H1 (cell line): ENCODE measurements around the gene CRY1. TPM values are rescaled to one million over a fixed set of nuclear protein-coding genes. Genes with fewer than 3 reads are reported as not detected.

Experiments used
- CTCF ChIA-PET: fragments of 300-600 bp; sonication (Branson Sonifier 250); formaldehyde crosslinking; loops from one replicate; lab custom pipeline; 2021; ENCODE audit not compliant: partially characterized antibody; lab: Charles Lee
- POLR2A ChIA-PET: fragments of 300-600 bp; sonication (Branson Sonifier 250); formaldehyde crosslinking; loops from one replicate; lab custom pipeline; 2021; ENCODE audit warnings: inconsistent platforms; ENCODE audit not compliant: partially characterized antibody; lab: Charles Lee
- DNase-seq, 2 experiments: peaks; one replicate each; pipeline versions ENCODE4 v3.0.0 to v3.0.0-alpha.2; 2010 to 2022; ENCODE audit warnings: low spot score in 2 of 2, low read depth in 1 of 2, mixed read lengths in 1 of 2
- FAIRE-seq: peaks from 2 replicates; lab custom pipeline; 2011; peaks lifted over from hg19 to GRCh38; lab: Jason Lieb, UNC
- H2AFZ ChIP-seq: 2 replicates; pipeline ENCODE4 v1.8.1; 2012; ENCODE audit warnings: low read length, inconsistent platforms
- H2AK5ac ChIP-seq: 2 replicates; pipeline ENCODE4 v1.6.1; 2013; ENCODE audit warnings: low read depth, low read length
- H2BK120ac ChIP-seq: replicated peaks from 2 replicates; pipeline ENCODE3; 2013; ENCODE audit warnings: low read depth, low read length, inconsistent platforms
- H2BK12ac ChIP-seq: 2 replicates; pipeline ENCODE4 v1.6.1; 2013; ENCODE audit warnings: low read depth, low read length
- H2BK15ac ChIP-seq: 2 replicates; pipeline ENCODE4 v1.6.1; 2013; ENCODE audit warnings: low read length
- H2BK20ac ChIP-seq: 2 replicates; pipeline ENCODE4 v1.6.1; 2013; ENCODE audit warnings: low read length
- H2BK5ac ChIP-seq: 2 replicates; pipeline ENCODE4 v1.6.1; 2013; ENCODE audit warnings: low read depth, low read length
- H3K14ac ChIP-seq: 2 replicates; pipeline ENCODE4 v1.6.1; 2013; ENCODE audit warnings: inconsistent platforms; ENCODE audit not compliant: insufficient read length
- H3K18ac ChIP-seq: 2 replicates; pipeline ENCODE4 v1.6.1; 2013; ENCODE audit warnings: low read length; ENCODE audit errors: extremely low read depth
- H3K23ac ChIP-seq: 2 replicates; pipeline ENCODE4 v1.6.1; 2013; ENCODE audit warnings: inconsistent platforms; ENCODE audit not compliant: insufficient read length
- H3K23me2 ChIP-seq: 2 replicates; pipeline ENCODE4 v1.6.1; 2013; ENCODE audit warnings: low read depth, low read length
- H3K27ac ChIP-seq: 2 replicates; pipeline ENCODE4 v1.6.1; 2011; ENCODE audit warnings: low read depth, low read length, inconsistent platforms
- H3K27me3 ChIP-seq, 4 experiments: replicated peaks in 1 of 4; 1 replicate in 1 of 4; 2 replicates in 3 of 4; pipeline versions ENCODE4 v1.6.1 to v1.8.1; 2011 to 2013; ENCODE audit warnings: low read length in 3 of 4, mild to moderate bottlenecking in 3 of 4, inconsistent platforms in 2 of 4, mixed read lengths in 2 of 4, moderate library complexity in 1 of 4; ENCODE audit not compliant: control insufficient read depth in 3 of 4, insufficient read depth in 3 of 4; ENCODE audit errors: extremely low read depth in 1 of 4
- H3K36me3 ChIP-seq, 4 experiments: 2 replicates each; pipeline versions ENCODE4 v1.6.1 to v1.8.1; 2011 to 2013; ENCODE audit warnings: mild to moderate bottlenecking in 4 of 4, low read length in 3 of 4, moderate library complexity in 2 of 4, control low read depth in 1 of 4, inconsistent platforms in 1 of 4; ENCODE audit not compliant: insufficient read depth in 4 of 4, control insufficient read depth in 2 of 4
- H3K4ac ChIP-seq: replicated peaks from 2 replicates; pipeline ENCODE3; 2013; ENCODE audit warnings: low read length, low read depth, mixed read lengths, inconsistent platforms; ENCODE audit not compliant: insufficient read length
- H3K4me1 ChIP-seq, 4 experiments: replicated peaks in 1 of 4; 1 replicate in 1 of 4; 2 replicates in 3 of 4; pipeline versions ENCODE4 v1.6.1 to v1.8.1; 2011 to 2013; ENCODE audit warnings: low read length in 3 of 4, inconsistent platforms in 2 of 4, mixed read lengths in 1 of 4; ENCODE audit not compliant: insufficient read depth in 4 of 4, control insufficient read depth in 3 of 4
- H3K4me2 ChIP-seq, 2 experiments: 2 replicates each; pipeline versions ENCODE4 v1.6.1 to v1.8.1; 2011 to 2013; ENCODE audit warnings: low read depth in 2 of 2, low read length in 2 of 2, control low read depth in 1 of 2, inconsistent platforms in 1 of 2, mild to moderate bottlenecking in 1 of 2; ENCODE audit not compliant: insufficient read depth in 1 of 2
- H3K4me3 ChIP-seq, 4 experiments: fragments of 200-600, 300-600 bp in 1 of 4; sonication (generic), shearing (Covaris generic), sonication (Bioruptor Twin) in 1 of 4; 2 replicates each; pipeline versions ENCODE4 v1.5.1 to v1.8.1; 2011 to 2016; ENCODE audit warnings: low read length in 4 of 4, low read depth in 3 of 4, control low read depth in 2 of 4, inconsistent platforms in 2 of 4, mild to moderate bottlenecking in 2 of 4, mixed read lengths in 1 of 4, moderate library complexity in 1 of 4; ENCODE audit not compliant: insufficient read depth in 2 of 4; ENCODE audit errors: extremely low read depth in 1 of 4
- H3K56ac ChIP-seq: replicated peaks from 2 replicates; pipeline ENCODE3; 2013; ENCODE audit warnings: low read depth, mild to moderate bottlenecking, mixed read lengths, low read length, inconsistent platforms; ENCODE audit not compliant: insufficient read length
- H3K79me1 ChIP-seq: 2 replicates; pipeline ENCODE4 v1.6.1; 2013; ENCODE audit warnings: low read depth, low read length, control low read depth
- H3K79me2 ChIP-seq, 2 experiments: 2 replicates each; pipeline versions ENCODE4 v1.6.1 to v1.8.1; 2012 to 2013; ENCODE audit warnings: low read length in 2 of 2, mild to moderate bottlenecking in 2 of 2, inconsistent platforms in 1 of 2; ENCODE audit not compliant: insufficient read depth in 2 of 2, control insufficient read depth in 1 of 2
- H3K9ac ChIP-seq, 4 experiments: replicated peaks in 1 of 4; 1 replicate in 1 of 4; 2 replicates in 3 of 4; pipeline versions ENCODE4 v1.6.1 to v1.8.1; 2011 to 2013; ENCODE audit warnings: low read depth in 3 of 4, low read length in 3 of 4, control low read depth in 2 of 4, mild to moderate bottlenecking in 2 of 4, moderate library complexity in 2 of 4, inconsistent platforms in 1 of 4; ENCODE audit errors: extremely low read depth in 1 of 4
- H3K9me3 ChIP-seq, 2 experiments: 2 replicates each; pipeline versions ENCODE4 v1.6.1 to v1.8.1; 2012 to 2013; ENCODE audit warnings: mild to moderate bottlenecking in 2 of 2, moderate library complexity in 2 of 2, control low read depth in 1 of 2, inconsistent platforms in 1 of 2, low read depth in 1 of 2, low read length in 1 of 2, mixed read lengths in 1 of 2; ENCODE audit not compliant: insufficient read depth in 2 of 2
- H4K20me1 ChIP-seq, 2 experiments: replicated peaks in 1 of 2; 2 replicates each; pipeline versions ENCODE3 to v1.8.1; 2011 to 2013; ENCODE audit warnings: inconsistent platforms in 2 of 2, low read length in 2 of 2, mild to moderate bottlenecking in 1 of 2; ENCODE audit not compliant: insufficient read depth in 2 of 2, control insufficient read depth in 1 of 2
- H4K5ac ChIP-seq: 2 replicates; pipeline ENCODE4 v1.6.1; 2013; ENCODE audit warnings: low read length, low read depth, mixed read lengths, inconsistent platforms; ENCODE audit not compliant: insufficient read length
- H4K8ac ChIP-seq: 2 replicates; pipeline ENCODE4 v1.8.0; 2013; ENCODE audit warnings: mild to moderate bottlenecking, moderate library complexity, low read length, inconsistent platforms; ENCODE audit not compliant: insufficient read depth; ENCODE audit errors: extremely low read depth
- H4K91ac ChIP-seq: replicated peaks from 2 replicates; pipeline ENCODE3; 2013; ENCODE audit warnings: low read length, mixed read lengths, inconsistent platforms; ENCODE audit not compliant: insufficient read length
- ASH2L ChIP-seq: fragments of 200-600, 300-600 bp; sonication (generic); IDR thresholded peaks from one replicate; pipeline ENCODE4 v1.7.1; 2017; ENCODE audit warnings: low read length
- CBX8 ChIP-seq: fragments of 300-800, 300-1000 bp; sonication (generic); IDR thresholded peaks from 2 replicates; pipeline ENCODE4 v1.7.1; 2016; ENCODE audit warnings: low read depth, low read length, borderline replicate concordance
- CHD1 ChIP-seq: IDR thresholded peaks from 2 replicates; pipeline ENCODE4 v1.6.1; 2012; ENCODE audit warnings: low read depth, low read length, improper control_type of control experiment
- KDM5A ChIP-seq: fragments of 200-600 bp; IDR thresholded peaks from 2 replicates; pipeline ENCODE4 v1.7.1; 2012; ENCODE audit warnings: mild to moderate bottlenecking, low read length, inconsistent platforms, mixed read lengths
- POLR2AphosphoS5 ChIP-seq: IDR thresholded peaks from 2 replicates; pipeline ENCODE4 v1.6.1; 2011; ENCODE audit warnings: low read depth, low read length
- RFX5 ChIP-seq: IDR thresholded peaks from 2 replicates; pipeline ENCODE4 v1.6.1; 2011; ENCODE audit warnings: low read depth, low read length, improper control_type of control experiment, borderline replicate concordance
- RNF2 ChIP-seq: fragments of 200-900, 300-1000 bp; sonication (generic); IDR thresholded peaks from 2 replicates; pipeline ENCODE4 v1.7.1; 2016; ENCODE audit warnings: borderline replicate concordance, low read depth, mild to moderate bottlenecking, antibody characterized with exemption, low read length; ENCODE audit not compliant: poor library complexity, severe bottlenecking; ENCODE audit errors: missing control alignments
- SIX5 ChIP-seq: IDR thresholded peaks from 2 replicates; pipeline ENCODE4 v1.6.1; 2011; ENCODE audit warnings: mild to moderate bottlenecking, low read depth, low read length
- SP2 ChIP-seq: IDR thresholded peaks from 2 replicates; pipeline ENCODE4 v1.6.1; 2012; ENCODE audit warnings: mild to moderate bottlenecking, low read length, inconsistent platforms
- SP4 ChIP-seq: IDR thresholded peaks from 2 replicates; pipeline ENCODE4 v1.6.1; 2012; ENCODE audit warnings: low read length, inconsistent platforms
- YY1 ChIP-seq: IDR thresholded peaks from 2 replicates; pipeline ENCODE4 v1.6.1; 2011; ENCODE audit warnings: low read depth, mild to moderate bottlenecking, low read length
- WGBS, 2 experiments: shearing (Covaris generic) in 1 of 2; methylation state at CpG; one replicate each; pipeline versions ENCODE4 v1.1.6 to v1.1.7; 2013 to 2015; ENCODE audit warnings: low lambda C conversion rate in 2 of 2, mixed read lengths in 2 of 2, inconsistent platforms in 1 of 2, low coverage in 1 of 2, missing lambda C conversion rate in 1 of 2; ENCODE audit not compliant: insufficient replicate concordance in 2 of 2, insufficient coverage in 1 of 2, insufficient read length in 1 of 2; ENCODE audit errors: extremely low coverage in 1 of 2, missing lambda C conversion rate in 1 of 2; 5-methylcytosine and 5-hydroxymethylcytosine counted together
- polyA plus RNA-seq, 7 experiments: library from polyadenylated mRNA; depleted of rRNA in 3 of 7; stranded (reverse) in 5 of 7; unstranded in 2 of 7; fragments of >200 nt in 5 of 7; fragments of 200-250 nt in 2 of 7; gene quantifications; 1 replicate in 5 of 7; 2 replicates in 1 of 7; 4 replicates in 1 of 7; pipeline versions ENCODE4 v1.2.1 to v1.2.3, GENCODE V29; 2011 to 2013; ENCODE audit warnings: missing spikeins in 2 of 7, mixed read lengths in 2 of 7
- total RNA-seq: library from RNA; stranded (reverse); fragmentation: NEBNext Ultra II Directional; extraction: Animal tissue kit (Norgen Biotek cat#: 25700); gene quantifications from 2 replicates; pipeline ENCODE4 v1.2.1, GENCODE V29; 2021
- TF ChIP-seq, protein P1 (sequence below): IDR thresholded peaks from 2 replicates; pipeline ENCODE4 v1.6.1; 2012; ENCODE audit warnings: low read length, inconsistent platforms

The CRY1 gene
- total and polyA plus RNA-seq, 2 of the 8 experiments (the other 6 are each of a cell fraction or from before 2014, with no cell fraction given) = 13.6 to 25.1 TPM

DNA sequence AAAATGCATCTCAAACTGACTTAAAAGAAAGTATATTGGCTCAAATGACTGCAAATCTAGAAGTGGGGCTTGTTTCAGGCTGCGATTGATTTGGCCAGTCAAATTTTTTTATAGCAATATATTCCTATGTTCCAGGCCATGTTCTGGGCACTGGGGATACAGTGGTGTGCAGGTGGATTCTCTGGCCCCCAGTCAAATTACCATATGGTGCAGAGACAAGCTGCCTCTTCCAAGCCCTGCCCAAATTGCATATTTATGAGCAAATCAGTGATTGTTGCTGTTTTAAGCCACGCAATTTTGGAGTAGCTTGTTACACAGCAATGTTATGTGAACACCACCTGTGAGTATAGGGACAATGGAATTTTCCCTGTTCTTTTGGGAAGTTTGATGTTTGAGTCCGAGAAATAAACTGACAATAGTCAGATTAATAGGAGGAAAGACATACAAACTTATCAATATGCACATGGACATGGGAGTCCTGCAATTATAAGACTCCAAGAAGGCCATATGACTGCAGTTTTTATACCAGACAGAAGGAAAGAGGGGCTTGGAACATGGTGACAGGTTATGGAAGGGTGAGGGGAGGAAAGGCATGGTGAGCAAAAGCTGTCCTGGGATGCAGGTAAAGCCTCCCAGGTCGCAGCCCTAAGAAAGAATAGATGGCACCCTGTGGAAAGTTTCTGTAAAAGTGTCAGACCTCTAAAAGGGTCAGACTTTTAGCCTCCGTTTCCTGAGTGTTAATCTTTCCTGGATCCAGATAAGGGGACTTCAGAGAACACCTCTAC is 13.1 kb upstream of the CRY1 start:
- Histone ChIP-seq H2BK12ac (no peak overlapping the region), H3K36me3 (no peaks in the 10 kb centered on the region), H2BK120ac (no peak overlapping the region), H4K8ac (no peak overlapping the region), H3K18ac (no peak overlapping the region), H2BK15ac (no peak overlapping the region), H2BK5ac (no peak overlapping the region), H3K23ac (no peak overlapping the region), H3K14ac (no peak overlapping the region), H3K79me2 (no peaks in the 10 kb centered on the region), H3K56ac (no peak overlapping the region), H3K79me1 (no peaks in the 10 kb centered on the region), H2AFZ (no peak overlapping the region), H4K20me1 (no peaks in the 10 kb centered on the region), H3K4ac (no peak overlapping the region), H3K23me2 (no peaks in the 10 kb centered on the region), H3K4me2 (no peak overlapping the region), H3K4me3 (no peak overlapping the region), H3K4me1 (no peaks in the 10 kb centered on the region), H3K27ac (no peak overlapping the region), H4K91ac (no peak overlapping the region), H2BK20ac (no peak overlapping the region), H3K9ac (no peak overlapping the region), H3K27me3 (no peaks in the 10 kb centered on the region), H3K9me3 (no peaks in the 10 kb centered on the region), H4K5ac (no peak overlapping the region), H2AK5ac (no peak overlapping the region)
- ChIA-PET CTCF (interaction anchor here (0.5 to 5.5 kb wide), 12 partner anchors 10 to 296 kb away, joined by 3 to 77 read pairs (median 6); partner anchors contain the start of genes CRY1 and MTERF2), POLR2A (interaction anchor here (1.1 kb wide), 1 partner anchor 12 kb away, joined by 3 read pairs; no protein-coding TSS in a partner anchor)
- DNase-seq = no peak
- 84% methylated on average over 5 of the region's 5 CpGs; no CpG with 5 or more reads in 1 of the 2 experiments for WGBS, 2 experiments
- no peak for FAIRE-seq
- TF ChIP-seq SP2 (no peak), POLR2AphosphoS5 (no peak), CBX8 (no peak), CHD1 (no peak), YY1 (no peak), SIX5 (no peak), RNF2 (no peak), RFX5 (no peak), SP4 (no peak), ASH2L (no peak), KDM5A (no peak)
- TF ChIP-seq, protein P1, sequence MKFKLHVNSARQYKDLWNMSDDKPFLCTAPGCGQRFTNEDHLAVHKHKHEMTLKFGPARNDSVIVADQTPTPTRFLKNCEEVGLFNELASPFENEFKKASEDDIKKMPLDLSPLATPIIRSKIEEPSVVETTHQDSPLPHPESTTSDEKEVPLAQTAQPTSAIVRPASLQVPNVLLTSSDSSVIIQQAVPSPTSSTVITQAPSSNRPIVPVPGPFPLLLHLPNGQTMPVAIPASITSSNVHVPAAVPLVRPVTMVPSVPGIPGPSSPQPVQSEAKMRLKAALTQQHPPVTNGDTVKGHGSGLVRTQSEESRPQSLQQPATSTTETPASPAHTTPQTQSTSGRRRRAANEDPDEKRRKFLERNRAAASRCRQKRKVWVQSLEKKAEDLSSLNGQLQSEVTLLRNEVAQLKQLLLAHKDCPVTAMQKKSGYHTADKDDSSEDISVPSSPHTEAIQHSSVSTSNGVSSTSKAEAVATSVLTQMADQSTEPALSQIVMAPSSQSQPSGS = no peak
